ENCODE data around the gene MRPS6.

DNA sequence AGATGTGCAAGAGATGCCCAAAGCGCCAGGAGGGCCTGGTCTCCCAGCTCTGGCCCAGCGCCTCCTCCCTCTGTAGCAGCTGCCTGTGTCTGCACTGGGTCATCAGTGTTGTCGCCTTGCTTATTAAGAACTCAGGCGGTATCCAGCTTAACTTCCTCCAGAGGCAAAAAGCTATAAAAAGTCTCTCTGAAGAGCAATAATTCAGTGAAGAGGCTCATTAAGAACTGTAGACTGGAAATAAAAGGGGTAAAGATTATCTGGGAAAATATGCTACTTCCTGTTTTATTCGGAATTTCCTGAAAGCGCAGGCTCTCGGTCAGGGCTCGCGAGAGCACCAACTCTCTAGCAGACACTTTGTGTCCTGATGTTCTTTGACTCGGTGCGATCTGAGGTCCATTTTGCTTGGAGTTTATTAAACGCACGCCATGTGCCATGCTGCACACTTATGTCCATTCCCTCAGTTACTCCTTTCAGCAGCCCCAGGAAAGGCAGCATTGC lies 70.4 kb downstream of the MRPS6 start:
- TF ChIP-seq, protein P1, sequence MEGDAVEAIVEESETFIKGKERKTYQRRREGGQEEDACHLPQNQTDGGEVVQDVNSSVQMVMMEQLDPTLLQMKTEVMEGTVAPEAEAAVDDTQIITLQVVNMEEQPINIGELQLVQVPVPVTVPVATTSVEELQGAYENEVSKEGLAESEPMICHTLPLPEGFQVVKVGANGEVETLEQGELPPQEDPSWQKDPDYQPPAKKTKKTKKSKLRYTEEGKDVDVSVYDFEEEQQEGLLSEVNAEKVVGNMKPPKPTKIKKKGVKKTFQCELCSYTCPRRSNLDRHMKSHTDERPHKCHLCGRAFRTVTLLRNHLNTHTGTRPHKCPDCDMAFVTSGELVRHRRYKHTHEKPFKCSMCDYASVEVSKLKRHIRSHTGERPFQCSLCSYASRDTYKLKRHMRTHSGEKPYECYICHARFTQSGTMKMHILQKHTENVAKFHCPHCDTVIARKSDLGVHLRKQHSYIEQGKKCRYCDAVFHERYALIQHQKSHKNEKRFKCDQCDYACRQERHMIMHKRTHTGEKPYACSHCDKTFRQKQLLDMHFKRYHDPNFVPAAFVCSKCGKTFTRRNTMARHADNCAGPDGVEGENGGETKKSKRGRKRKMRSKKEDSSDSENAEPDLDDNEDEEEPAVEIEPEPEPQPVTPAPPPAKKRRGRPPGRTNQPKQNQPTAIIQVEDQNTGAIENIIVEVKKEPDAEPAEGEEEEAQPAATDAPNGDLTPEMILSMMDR (IDR thresholded peaks at IDR 0.05 in 2 of 3, conservative IDR thresholded peaks at IDR 0.05 in 1 of 3; ENCODE audit: borderline replicate concordance in 1 of 3, insufficient read depth in 1 of 3, low read depth in 2 of 3, low read length in 2 of 3), result no peak
- TF ChIP-seq EZH2 (IDR thresholded peaks at IDR 0.05) (no peak), EZH2phosphoT487 (IDR thresholded peaks at IDR 0.05; ENCODE audit: borderline replicate concordance) (no peak), POLR2A (IDR thresholded peaks at IDR 0.05; ENCODE audit: borderline replicate concordance, extremely low read depth, insufficient read depth, insufficient read length) (no peak), FOSL1 (IDR thresholded peaks at IDR 0.05; ENCODE audit: low read depth) (no peak), POLR2AphosphoS5 (IDR thresholded peaks at IDR 0.05; ENCODE audit: low read depth, low read length) (no peak), SIN3A (IDR thresholded peaks at IDR 0.05; ENCODE audit: low read depth) (no peak), JUND (IDR thresholded peaks at IDR 0.05) (no peak)
- TF ChIP-seq, protein P2, sequence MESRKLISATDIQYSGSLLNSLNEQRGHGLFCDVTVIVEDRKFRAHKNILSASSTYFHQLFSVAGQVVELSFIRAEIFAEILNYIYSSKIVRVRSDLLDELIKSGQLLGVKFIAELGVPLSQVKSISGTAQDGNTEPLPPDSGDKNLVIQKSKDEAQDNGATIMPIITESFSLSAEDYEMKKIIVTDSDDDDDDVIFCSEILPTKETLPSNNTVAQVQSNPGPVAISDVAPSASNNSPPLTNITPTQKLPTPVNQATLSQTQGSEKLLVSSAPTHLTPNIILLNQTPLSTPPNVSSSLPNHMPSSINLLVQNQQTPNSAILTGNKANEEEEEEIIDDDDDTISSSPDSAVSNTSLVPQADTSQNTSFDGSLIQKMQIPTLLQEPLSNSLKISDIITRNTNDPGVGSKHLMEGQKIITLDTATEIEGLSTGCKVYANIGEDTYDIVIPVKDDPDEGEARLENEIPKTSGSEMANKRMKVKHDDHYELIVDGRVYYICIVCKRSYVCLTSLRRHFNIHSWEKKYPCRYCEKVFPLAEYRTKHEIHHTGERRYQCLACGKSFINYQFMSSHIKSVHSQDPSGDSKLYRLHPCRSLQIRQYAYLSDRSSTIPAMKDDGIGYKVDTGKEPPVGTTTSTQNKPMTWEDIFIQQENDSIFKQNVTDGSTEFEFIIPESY (IDR thresholded peaks at IDR 0.05; ENCODE audit: extremely low read depth, insufficient replicate concordance, low read length), result no peak
- TF ChIP-seq, protein P3, sequence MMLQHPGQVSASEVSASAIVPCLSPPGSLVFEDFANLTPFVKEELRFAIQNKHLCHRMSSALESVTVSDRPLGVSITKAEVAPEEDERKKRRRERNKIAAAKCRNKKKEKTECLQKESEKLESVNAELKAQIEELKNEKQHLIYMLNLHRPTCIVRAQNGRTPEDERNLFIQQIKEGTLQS (IDR thresholded peaks at IDR 0.05), result no peak
